ENCODE results near the gene UBE2Q1.

- TF ChIP-seq EZH2 (IDR thresholded peaks at IDR 0.05; ENCODE audit: low read length), result no peak
- TF ChIP-seq, protein P1, sequence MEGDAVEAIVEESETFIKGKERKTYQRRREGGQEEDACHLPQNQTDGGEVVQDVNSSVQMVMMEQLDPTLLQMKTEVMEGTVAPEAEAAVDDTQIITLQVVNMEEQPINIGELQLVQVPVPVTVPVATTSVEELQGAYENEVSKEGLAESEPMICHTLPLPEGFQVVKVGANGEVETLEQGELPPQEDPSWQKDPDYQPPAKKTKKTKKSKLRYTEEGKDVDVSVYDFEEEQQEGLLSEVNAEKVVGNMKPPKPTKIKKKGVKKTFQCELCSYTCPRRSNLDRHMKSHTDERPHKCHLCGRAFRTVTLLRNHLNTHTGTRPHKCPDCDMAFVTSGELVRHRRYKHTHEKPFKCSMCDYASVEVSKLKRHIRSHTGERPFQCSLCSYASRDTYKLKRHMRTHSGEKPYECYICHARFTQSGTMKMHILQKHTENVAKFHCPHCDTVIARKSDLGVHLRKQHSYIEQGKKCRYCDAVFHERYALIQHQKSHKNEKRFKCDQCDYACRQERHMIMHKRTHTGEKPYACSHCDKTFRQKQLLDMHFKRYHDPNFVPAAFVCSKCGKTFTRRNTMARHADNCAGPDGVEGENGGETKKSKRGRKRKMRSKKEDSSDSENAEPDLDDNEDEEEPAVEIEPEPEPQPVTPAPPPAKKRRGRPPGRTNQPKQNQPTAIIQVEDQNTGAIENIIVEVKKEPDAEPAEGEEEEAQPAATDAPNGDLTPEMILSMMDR (optimal IDR thresholded peaks at IDR 0.05 in 1 of 3, IDR thresholded peaks at IDR 0.05 in 1 of 3, conservative IDR thresholded peaks at IDR 0.05 in 1 of 3; ENCODE audit: extremely low read depth in 1 of 3, insufficient read depth in 2 of 3, low read length in 3 of 3), result no peak
Measured at GRCh38 chr1:154550657-154551056, 7.8 kb downstream of the UBE2Q1 start.

Data from keratinocyte (primary cell).